Measurements from ENCODE around the gene ARIH1.
"Not testable (repeated sequence)": the region's sequence is repeated elsewhere in the genome, so short reads cannot be mapped to it uniquely, and the experiment has no call there.

ARIH1 gene

DNA sequence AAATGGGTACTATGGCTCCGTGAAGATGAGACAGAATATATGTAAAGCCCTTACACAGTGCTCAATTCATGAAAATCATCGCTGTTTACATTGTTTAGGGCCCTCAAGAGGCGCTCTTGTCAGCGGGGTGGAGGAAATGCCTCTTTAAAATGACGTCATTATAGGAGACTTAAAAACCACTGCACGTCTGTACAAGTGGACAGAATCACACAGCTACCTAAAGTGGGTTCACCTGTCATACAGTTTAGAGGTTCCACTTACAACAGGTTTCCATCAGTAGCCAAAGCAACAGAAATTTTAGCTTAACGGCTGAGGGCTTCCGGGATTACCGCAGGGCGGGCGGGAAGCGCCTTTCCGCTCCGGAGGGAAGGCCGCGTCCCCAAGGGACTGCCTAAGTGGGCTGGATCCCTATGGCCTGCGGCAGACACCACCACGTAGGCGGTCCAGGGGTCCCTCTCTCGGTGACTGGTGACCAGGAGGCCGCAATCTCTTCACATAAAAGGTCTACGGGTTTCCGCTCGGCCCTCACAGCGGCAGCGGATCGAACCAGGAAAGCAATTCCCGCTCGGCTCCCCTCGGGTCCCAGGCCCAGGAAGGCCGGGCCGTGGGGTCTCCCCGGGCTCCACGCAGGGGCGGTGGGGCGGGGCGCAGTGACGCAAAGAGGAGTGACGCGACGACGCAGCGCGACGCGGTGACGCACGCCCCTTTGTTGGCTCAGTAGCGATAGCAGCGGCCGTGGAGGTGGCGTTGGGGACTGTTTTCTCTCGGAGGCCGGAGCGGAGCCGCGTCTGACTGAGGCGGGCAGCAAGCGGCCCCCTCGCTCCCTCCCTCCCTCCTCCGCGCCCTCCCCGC is at the start of gene ARIH1:
Gene ARIH1 (plus strand): TSS at position 717 of the 852 bp plus-strand sequence. CDS start 310 bp downstream, outside the sequence.
- DNase-seq (ENCODE audit: low read depth) = peak; percentile 90

GRCh38 chr15:72426753-72427152 is 47.4 kb upstream of the ARIH1 start:
- DNase-seq (ENCODE audit: low read depth) = no peak

- no peak for DNase-seq (ENCODE audit: low read depth)
Observed at GRCh38 chr15:72437650-72438316, 36.3 kb upstream of the ARIH1 start.

- DNase-seq (ENCODE audit: low read depth) = not testable (repeated sequence)
Observed at GRCh38 chr15:72442848-72443247, 31.3 kb upstream of the ARIH1 start.

GRCh38 chr15:72445426-72445825 is 28.7 kb upstream of the ARIH1 start:
- no peak for DNase-seq (ENCODE audit: low read depth)

DNA sequence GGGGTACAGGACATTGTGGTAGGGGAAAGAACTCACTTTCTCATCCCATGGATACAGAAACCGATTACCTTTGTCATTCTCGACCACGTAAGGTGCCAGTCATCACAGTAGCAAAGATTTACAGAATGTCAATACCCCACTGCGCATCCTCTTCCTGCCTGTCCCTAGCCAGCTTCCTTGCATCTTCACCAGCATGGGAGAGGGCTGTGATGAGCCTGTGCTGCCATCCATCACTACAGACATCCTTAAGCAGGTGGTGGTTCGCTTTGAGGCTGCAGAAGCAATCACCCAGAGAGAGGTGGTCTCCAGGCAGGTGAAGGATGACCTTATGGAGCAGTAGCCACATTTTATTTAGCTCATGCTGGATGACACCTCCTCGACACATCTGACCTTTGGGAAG is 23.3 kb upstream of the ARIH1 start:
- DNase-seq (ENCODE audit: low read depth) = no peak

- no peak for DNase-seq (ENCODE audit: low read depth)
Observed at GRCh38 chr15:72451224-72451623, 22.9 kb upstream of the ARIH1 start.

- no peak for DNase-seq (ENCODE audit: low read depth)
Observed at GRCh38 chr15:72456684-72457083, 17.4 kb upstream of the ARIH1 start.

DNA sequence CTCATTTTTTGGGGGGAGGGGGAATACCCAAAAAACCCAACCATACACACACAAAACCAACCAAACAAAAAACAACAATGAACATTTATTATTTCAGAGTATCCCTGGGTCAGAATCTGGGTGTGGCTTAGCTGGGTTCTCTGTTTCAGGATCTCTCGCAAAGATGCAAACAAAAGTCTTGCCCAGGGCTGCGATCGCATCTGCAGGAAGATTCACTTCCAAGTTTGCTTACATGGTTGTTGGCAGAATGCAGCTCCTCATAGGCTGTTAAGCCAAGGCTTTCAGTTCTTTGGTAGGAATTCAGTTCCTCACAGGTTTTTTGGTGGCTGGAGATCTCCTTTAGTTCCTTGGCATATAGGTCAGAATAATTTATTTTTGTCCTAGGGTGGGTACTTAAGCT is 13.7 kb upstream of the ARIH1 start:
- no peak for DNase-seq (ENCODE audit: low read depth)

DNA sequence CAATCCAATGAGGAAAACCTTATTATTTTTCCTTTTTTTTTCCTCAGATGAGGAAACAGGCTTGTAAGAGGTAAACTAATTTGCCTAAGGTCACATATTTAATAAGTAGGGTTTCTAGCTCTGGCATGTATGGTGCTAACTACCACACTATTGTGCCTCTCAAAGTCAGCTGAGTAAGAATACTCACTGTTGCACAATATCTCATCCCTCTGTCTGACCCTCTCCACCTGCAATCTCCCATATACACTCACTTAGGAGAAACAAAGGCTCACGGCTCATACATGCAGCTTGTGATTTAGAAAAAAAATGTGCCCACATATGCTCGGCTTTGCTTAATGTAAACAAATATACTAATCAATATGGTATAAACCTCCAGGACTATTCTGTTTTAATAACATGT is 10.4 kb upstream of the ARIH1 start:
- DNase-seq (ENCODE audit: low read depth) = no peak

- no peak for DNase-seq (ENCODE audit: low read depth)
Observed at GRCh38 chr15:72464251-72464650, 9.9 kb upstream of the ARIH1 start.

DNA sequence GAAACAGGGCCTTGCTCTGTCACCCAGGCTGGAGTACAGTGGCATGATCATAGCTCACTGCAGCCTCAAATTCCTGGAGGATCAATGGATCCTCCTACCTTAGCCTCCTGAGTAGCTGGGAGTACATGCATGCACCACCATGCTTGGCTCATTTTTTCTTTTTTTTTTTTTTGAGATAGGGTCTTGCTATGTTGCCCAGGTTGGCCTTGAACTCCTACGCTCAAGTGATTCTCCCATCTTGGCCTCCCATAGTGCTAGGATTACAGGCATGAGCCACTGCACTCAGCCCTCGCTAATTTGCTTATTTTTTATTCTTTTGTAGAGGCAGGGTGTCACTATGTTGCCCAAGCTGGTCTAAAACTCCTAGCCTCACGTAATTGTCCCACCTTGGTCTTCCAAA is 6.0 kb upstream of the ARIH1 start:
- no peak for DNase-seq (ENCODE audit: low read depth)

DNA sequence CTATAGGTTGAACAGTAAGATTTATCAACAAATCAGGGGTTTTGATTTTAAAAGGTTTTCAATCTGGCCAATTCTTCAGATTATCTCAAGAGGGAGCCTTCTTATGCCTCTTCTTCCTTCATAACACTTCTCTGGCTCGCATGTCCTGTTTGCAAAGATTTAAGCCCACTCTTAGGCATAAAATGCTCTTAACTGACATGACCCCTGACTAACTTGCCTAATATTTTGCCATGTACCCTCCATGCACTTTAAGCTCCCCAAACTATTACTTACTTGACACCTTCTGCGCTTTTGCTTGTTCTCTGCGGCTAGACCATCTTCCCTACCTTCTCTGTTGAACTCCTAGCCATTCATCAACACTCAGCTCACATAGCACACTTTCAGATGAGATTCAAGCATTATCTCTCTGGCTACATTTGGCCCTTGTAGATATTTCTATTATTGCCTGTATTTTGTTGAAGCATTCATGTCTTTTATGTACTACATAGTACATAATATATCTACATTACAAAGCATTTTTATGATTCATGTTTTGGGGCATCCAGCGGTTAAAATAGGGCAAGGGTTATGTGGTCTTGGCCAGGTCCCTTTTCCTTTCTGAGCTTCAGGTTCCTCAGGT is 1.0 kb upstream of the ARIH1 start:
- DNase-seq (ENCODE audit: low read depth) = no peak

DNA sequence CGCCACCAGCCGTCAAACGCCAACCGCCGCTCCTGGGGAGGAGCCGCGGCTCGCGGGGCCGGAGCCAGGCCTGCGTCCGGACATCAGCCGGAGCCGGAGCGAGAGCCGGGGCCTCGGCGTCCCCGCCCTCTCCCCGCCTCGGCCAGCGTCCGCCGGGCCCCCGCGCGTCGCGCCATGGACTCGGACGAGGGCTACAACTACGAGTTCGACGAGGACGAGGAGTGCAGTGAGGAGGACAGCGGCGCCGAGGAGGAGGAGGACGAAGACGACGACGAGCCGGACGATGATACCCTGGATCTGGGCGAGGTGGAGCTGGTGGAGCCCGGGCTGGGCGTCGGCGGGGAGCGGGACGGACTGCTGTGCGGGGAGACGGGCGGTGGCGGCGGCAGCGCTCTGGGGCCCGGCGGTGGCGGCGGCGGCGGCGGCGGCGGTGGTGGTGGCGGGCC is 359 bp downstream of the ARIH1 start:
- DNase-seq (ENCODE audit: low read depth) = no peak

DNA sequence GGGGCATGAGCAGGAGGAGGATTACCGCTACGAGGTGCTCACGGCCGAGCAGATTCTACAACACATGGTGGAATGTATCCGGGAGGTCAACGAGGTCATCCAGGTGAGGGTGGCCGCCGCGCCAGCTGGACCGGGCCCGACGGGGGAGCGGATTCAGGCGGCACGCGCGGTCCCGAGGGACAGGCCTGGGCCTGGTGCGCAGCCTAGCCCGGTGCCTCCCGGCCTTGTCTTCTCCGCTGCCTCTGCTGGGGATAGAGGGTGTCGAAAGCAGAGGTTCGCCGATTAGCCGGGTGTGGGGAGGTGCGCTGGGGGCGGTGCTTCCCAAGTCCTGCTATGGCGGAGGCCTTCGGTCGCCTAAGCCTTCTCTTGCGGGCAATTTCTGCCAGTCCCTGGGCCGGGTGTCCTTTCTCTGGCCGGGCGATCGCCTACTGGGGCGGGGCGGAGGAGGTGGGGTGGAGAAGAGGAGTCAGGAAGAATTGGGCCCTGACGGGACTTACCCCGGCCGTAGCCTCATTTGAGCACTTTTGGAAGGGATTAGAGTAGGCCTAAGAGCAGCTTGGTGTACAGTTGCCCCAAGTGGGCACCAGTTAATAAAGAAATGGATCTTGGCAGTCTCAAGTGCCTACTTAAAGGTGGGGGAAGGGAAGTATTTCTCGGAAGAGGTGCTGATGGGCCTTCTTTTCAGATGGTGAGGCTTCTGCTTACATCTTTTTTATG is 940 bp downstream of the ARIH1 start:
- peak; percentile 65 for DNase-seq (ENCODE audit: low read depth)

GRCh38 chr15:72475674-72476073 is 1.5 kb downstream of the ARIH1 start:
- DNase-seq (ENCODE audit: low read depth) = no peak

DNA sequence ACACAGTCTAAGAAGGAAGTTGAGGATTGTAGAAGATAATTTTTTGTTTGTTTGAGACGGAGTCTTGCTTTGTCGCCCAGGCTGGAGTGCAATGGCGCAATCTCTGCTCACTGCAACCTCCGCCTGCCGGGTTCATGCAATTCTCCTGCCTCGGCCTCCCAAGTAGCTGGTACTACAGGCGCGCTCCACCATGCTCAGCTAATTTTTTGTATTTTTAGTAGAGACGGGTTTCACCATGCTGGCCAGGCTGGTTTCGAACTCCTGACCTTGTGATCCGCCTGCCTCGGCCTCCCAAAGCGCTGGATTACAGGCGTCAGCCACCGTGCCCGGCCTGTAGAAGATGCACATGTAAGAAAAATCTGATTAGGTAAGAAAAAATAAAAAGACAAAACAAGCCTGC is 2.2 kb downstream of the ARIH1 start:
- not testable (repeated sequence) for DNase-seq (ENCODE audit: low read depth)

DNA sequence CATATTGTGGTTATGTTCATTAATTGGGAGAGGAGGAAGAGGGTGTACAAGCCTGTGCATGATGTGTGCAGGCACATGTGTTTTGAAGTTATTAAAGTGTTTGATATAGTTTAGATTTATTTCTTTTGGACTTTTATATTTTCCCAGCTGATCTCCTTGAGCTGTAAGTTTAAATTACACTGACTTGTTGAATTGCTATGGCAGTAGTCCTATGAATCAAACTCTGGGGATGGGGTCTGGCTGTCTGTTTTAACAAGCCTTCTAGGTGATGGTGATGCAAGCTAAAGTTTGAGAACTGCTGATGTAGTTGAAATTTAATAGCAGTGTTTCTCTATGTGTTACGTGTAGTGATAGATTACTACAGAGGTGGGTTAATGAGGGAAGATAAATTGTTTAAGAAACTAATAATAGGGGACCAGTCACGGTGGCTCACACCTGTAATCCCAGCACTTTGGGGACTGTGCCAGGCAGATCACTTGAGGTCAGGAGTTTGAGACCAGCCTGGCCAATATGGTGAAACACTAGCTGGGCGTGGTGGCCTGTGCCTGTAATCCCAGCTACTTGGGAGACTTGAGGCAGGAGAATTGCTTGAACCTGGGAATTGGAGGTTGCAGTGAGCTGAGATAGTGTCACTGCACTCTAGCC is 7.0 kb downstream of the ARIH1 start:
- DNase-seq (ENCODE audit: low read depth) = no peak

GRCh38 chr15:72482275-72482674 is 8.1 kb downstream of the ARIH1 start:
- no peak for DNase-seq (ENCODE audit: low read depth)

GRCh38 chr15:72483279-72483678 is 9.1 kb downstream of the ARIH1 start:
- DNase-seq (ENCODE audit: low read depth) = no peak

- DNase-seq (ENCODE audit: low read depth) = no peak
Observed at GRCh38 chr15:72486144-72486543, 12.0 kb downstream of the ARIH1 start.

Measured in stimulated activated CD8-positive, alpha-beta memory T cell treated with anti-CD3 and anti-CD28 coated beads, Interleukin-15, amount 100 ng/mL, for 1 hour (primary cell).